Mucosa of stomach (tissue), 1 donor: ENCODE measurements around the gene TRIM34.
"Not testable (repeated sequence)": the region's sequence is repeated elsewhere in the genome, so short reads cannot be mapped to it uniquely, and the experiment has no call there.

Source experiments
- H3K27me3 ChIP-seq: one replicate; pipeline ENCODE4 v1.7.0; 2013; ENCODE audit warnings: mild to moderate bottlenecking, low read length; ENCODE audit not compliant: control insufficient read depth, insufficient read depth
- H3K36me3 ChIP-seq: one replicate; pipeline ENCODE4 v1.7.0; 2013; ENCODE audit warnings: low read length; ENCODE audit not compliant: control insufficient read depth, insufficient read depth
- H3K4me1 ChIP-seq: one replicate; pipeline ENCODE4 v1.7.0; 2013; ENCODE audit warnings: mild to moderate bottlenecking, low read length; ENCODE audit not compliant: control insufficient read depth, insufficient read depth
- H3K4me3 ChIP-seq: one replicate; pipeline ENCODE4 v1.7.0; 2013; ENCODE audit warnings: low read length
- H3K9ac ChIP-seq: one replicate; pipeline ENCODE4 v1.7.0; 2013; ENCODE audit warnings: mild to moderate bottlenecking, low read length, moderate library complexity
- H3K9me3 ChIP-seq: one replicate; pipeline ENCODE4 v1.7.0; 2013; ENCODE audit warnings: mild to moderate bottlenecking, low read length, moderate library complexity; ENCODE audit not compliant: control insufficient read depth
- donor health status: Pancreatic carcinoma.

Gene TRIM34

GRCh38 chr11:5600374-5600851 lies 24.4 kb upstream of the TRIM34 start:
- H3K9ac ChIP-seq = no peak overlapping the region
- H3K4me1 ChIP-seq = peaks cover 14% of the 10 kb centered on the region
- H3K4me3 ChIP-seq = no peak overlapping the region
- no peaks in the 10 kb centered on the region for H3K36me3 ChIP-seq
- H3K27me3 ChIP-seq = no peaks in the 10 kb centered on the region
- no peaks in the 10 kb centered on the region for H3K9me3 ChIP-seq

- H3K36me3 ChIP-seq, H3K9ac ChIP-seq, H3K9me3 ChIP-seq, H3K27me3 ChIP-seq, H3K4me1 ChIP-seq, H3K4me3 ChIP-seq: not testable (repeated sequence)
Observed at GRCh38 chr11:5602791-5603190, 22.0 kb upstream of the TRIM34 start.

GRCh38 chr11:5603326-5603725 lies 21.5 kb upstream of the TRIM34 start:
- Histone ChIP-seq H3K4me1 (peaks cover 6% of the 10 kb centered on the region), H3K27me3 (no peaks in the 10 kb centered on the region), H3K9me3 (no peaks in the 10 kb centered on the region), H3K36me3 (no peaks in the 10 kb centered on the region), H3K4me3 (no peak overlapping the region), H3K9ac (no peak overlapping the region)

GRCh38 chr11:5604896-5605295 lies 19.9 kb upstream of the TRIM34 start:
- peaks cover 6% of the 10 kb centered on the region for H3K4me1 ChIP-seq
- H3K36me3 ChIP-seq = no peaks in the 10 kb centered on the region
- H3K27me3 ChIP-seq = no peaks in the 10 kb centered on the region
- no peaks in the 10 kb centered on the region for H3K9me3 ChIP-seq
- H3K4me3 ChIP-seq = no peak overlapping the region
- H3K9ac ChIP-seq = no peak overlapping the region

- Histone ChIP-seq H3K27me3 (no peaks in the 10 kb centered on the region), H3K36me3 (no peaks in the 10 kb centered on the region), H3K9ac (no peak overlapping the region), H3K9me3 (no peaks in the 10 kb centered on the region), H3K4me1 (peaks cover under 1% of the 10 kb centered on the region), H3K4me3 (no peak overlapping the region)
Observed at GRCh38 chr11:5605849-5606248, 19.0 kb upstream of the TRIM34 start.

GRCh38 chr11:5608808-5609207 lies 16.0 kb upstream of the TRIM34 start:
- Histone ChIP-seq H3K4me1 (no peaks in the 10 kb centered on the region), H3K27me3 (no peaks in the 10 kb centered on the region), H3K9ac (no peak overlapping the region), H3K36me3 (no peaks in the 10 kb centered on the region), H3K9me3 (no peaks in the 10 kb centered on the region), H3K4me3 (no peak overlapping the region)

- no peaks in the 10 kb centered on the region for H3K9me3 ChIP-seq
- H3K36me3 ChIP-seq = no peaks in the 10 kb centered on the region
- H3K4me1 ChIP-seq = no peaks in the 10 kb centered on the region
- H3K27me3 ChIP-seq = no peaks in the 10 kb centered on the region
- H3K9ac ChIP-seq = no peak overlapping the region
- no peak overlapping the region for H3K4me3 ChIP-seq
Observed at GRCh38 chr11:5610446-5610845, 14.4 kb upstream of the TRIM34 start.

- H3K36me3 ChIP-seq = no peaks in the 10 kb centered on the region
- no peak overlapping the region for H3K4me3 ChIP-seq
- no peak overlapping the region for H3K9ac ChIP-seq
- no peaks in the 10 kb centered on the region for H3K9me3 ChIP-seq
- H3K27me3 ChIP-seq = no peaks in the 10 kb centered on the region
- no peaks in the 10 kb centered on the region for H3K4me1 ChIP-seq
Observed at GRCh38 chr11:5611627-5612026, 13.2 kb upstream of the TRIM34 start.

GRCh38 chr11:5618807-5619206 lies 6.0 kb upstream of the TRIM34 start:
- no peaks in the 10 kb centered on the region for H3K27me3 ChIP-seq
- H3K4me3 ChIP-seq = no peak overlapping the region
- H3K4me1 ChIP-seq = peaks cover 14% of the 10 kb centered on the region
- H3K36me3 ChIP-seq = no peaks in the 10 kb centered on the region
- no peaks in the 10 kb centered on the region for H3K9me3 ChIP-seq
- no peak overlapping the region for H3K9ac ChIP-seq

- no peak overlapping the region for H3K4me3 ChIP-seq
- H3K9ac ChIP-seq = no peak overlapping the region
- H3K36me3 ChIP-seq = no peaks in the 10 kb centered on the region
Observed at GRCh38 chr11:5620651-5621521, 3.9 kb upstream of the TRIM34 start.

GRCh38 chr11:5621580-5621979 lies 3.2 kb upstream of the TRIM34 start:
- Histone ChIP-seq H3K9me3 (no peaks in the 10 kb centered on the region), H3K36me3 (no peaks in the 10 kb centered on the region), H3K4me3 (no peak overlapping the region)

More at GRCh38 chr11:5620651-5621521, 3.9 kb upstream of the TRIM34 start:
- Histone ChIP-seq H3K4me1 (peaks cover 20% of the 10 kb centered on the region), H3K27me3 (no peaks in the 10 kb centered on the region), H3K9me3 (no peaks in the 10 kb centered on the region)

GRCh38 chr11:5622802-5623201 lies 2.0 kb upstream of the TRIM34 start:
- Histone ChIP-seq H3K4me1 (peaks cover 23% of the 10 kb centered on the region), H3K4me3 (no peak overlapping the region), H3K27me3 (no peaks in the 10 kb centered on the region), H3K36me3 (no peaks in the 10 kb centered on the region), H3K9ac (no peak overlapping the region), H3K9me3 (no peaks in the 10 kb centered on the region)

More at GRCh38 chr11:5621580-5621979, 3.2 kb upstream of the TRIM34 start:
- H3K9ac ChIP-seq = no peak overlapping the region
- H3K27me3 ChIP-seq = no peaks in the 10 kb centered on the region
- H3K4me1 ChIP-seq = peaks cover 23% of the 10 kb centered on the region
